ENCODE data around the gene SCGB1D4.

SCGB1D4 gene

DNA sequence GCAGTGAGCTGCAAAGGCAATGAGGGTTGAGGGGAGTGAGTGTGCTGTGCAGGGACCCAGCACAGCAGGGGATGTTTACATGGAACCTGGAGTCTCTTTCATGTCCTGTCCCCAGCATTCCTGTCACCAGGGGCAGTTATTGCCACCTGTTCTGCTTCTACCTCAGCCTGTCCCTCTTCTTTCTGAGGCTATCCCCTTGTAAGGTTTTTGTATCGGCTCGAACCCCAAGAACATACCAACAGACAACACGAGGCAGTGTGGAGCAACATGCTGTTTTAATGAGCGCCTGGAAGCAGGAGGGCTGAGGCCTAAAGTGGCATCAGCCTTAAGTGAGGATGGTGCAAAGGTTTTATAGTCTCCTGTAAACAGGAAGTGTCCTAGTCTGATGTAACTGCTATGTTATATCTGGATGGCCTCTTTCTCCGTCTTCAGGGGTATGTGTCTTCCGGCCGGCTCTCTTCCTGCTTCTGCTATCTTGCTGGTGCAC is 25.0 kb downstream of the SCGB1D4 start:
- no peak for DNase-seq (ENCODE audit: low read depth, low spot score)

DNA sequence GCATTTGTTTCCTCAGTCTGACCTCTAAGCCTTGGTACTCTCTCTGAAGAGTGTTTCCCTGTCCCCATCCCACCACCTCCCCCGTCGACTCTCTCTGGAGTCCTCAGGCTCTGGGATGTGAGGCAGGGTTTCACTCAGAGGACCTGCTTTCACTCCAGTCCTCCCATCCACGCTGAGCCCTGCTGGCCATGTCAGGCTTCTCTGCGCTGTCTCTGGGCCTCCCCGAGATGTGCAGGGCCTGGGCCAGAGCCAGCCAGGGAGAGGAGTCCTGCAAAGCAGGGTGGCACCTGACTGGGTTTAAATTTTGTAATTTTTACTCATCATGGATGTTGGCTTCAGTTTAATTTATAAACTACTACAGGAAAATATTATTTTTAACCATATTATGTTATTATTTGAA is 25.6 kb downstream of the SCGB1D4 start:
- no peak for DNase-seq (ENCODE audit: low read depth, low spot score)

DNA sequence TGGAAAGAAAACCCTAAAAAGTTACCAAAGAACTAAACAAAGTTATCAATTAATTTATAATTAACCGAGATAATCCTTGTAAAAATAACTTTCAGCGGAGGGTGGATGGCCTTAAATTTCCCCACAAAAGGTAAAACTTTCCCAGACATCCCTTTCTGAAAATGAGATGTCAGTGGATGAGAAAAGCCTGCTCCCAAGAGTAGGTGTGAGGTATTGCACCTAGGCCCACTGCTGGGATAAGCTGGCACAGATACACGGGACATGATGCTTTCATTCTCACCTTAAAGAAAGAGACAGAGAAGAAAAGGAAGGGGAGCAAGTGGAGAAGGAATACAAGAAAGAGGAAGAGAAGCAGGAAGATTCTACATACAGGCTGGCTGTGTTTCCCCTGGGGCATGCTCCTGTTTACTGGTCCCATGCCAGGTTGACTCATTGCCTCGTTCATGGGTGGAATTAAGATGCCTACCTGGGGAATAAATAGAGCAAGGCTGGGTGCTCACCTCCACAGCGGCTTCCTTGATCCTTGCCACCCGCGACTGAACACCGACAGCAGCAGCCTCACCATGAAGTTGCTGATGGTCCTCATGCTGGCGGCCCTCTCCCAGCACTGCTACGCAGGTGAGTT is 29.1 kb downstream of the SCGB1D4 start, which contains the start of gene SCGB2A2:
Gene SCGB2A2 (plus strand): TSS at position 505 of the 625 bp plus-strand sequence. CDS start 59 bp downstream, at position 564.
- no peak for DNase-seq (ENCODE audit: low read depth, low spot score)

DNA sequence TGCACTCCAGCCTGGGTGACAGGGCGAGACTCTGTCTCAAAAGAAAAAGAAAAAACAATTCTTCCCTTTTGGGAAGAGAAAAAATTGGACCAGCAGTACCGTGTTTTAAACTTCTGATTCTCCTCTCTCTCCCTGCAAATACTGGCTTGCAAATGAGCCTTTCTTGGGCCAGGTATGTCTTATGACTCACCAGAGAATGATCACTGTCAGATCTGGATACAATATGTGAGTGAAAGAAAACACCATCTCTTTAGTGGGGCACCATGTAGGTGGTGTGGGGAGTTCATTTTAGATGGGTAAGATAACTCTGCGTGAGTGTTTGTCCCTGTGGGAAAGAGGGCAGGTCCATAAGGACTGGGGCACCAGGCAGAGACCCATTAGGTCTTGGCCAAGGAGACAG is 31.3 kb downstream of the SCGB1D4 start:
- DNase-seq (ENCODE audit: low read depth, low spot score): no peak

DNA sequence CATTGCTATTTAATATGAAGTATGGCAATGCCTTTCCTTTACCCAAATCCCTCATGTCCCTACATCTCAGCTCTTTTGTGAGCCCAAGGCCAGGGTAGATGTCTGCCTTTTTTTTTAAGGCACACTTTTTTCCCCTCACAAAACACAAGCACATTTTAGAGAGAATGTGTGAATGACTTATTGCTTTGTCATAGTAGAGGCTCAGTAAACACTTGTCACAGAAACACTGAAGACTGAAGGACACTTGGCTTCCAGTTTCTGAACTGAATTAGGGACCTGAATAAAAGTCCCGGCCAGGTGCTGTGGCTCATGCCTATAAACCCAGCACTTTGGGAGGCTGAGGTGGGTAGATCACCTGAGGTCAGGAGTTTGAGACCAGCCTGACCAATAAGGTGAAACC is 31.8 kb downstream of the SCGB1D4 start:
- no peak for DNase-seq (ENCODE audit: low read depth, low spot score)

DNA sequence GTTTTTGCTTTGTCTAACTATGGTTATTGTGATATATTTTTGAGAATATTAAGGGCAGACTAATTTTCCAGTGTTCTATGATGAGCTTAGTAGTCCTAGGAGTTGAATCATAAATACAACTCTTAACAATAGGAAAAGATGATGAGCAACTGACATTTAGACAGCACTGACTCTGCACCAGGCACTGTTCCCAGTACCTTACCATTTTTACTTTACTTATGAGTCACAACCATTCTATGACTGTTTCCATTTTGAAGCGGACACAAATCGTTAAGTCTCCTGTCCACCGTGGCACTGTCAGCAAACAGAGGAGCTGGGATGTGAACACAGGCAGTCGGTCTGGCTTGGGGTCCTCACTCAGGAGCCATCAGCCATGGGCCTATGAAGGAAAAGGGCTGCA is 32.3 kb downstream of the SCGB1D4 start:
- no peak for DNase-seq (ENCODE audit: low read depth, low spot score)

DNA sequence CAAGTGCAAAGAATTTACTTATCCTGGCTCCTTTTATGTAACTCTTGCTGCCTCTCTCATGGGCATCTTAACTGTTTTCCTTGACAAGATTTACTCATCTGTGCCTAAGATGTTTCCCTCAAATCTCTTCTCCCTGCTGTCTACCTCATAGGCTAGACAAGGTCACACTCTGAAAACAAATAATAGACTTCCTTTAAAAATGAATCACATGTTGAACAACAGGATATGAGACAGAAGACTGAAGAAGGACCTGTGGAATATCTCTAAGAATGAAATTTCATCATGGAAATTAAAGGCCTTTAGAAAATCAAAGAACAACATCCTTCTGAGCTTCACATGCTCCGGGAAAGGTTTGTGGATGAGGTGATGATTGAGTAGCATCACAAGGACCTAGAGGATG is 34.9 kb downstream of the SCGB1D4 start:
- no peak for DNase-seq (ENCODE audit: low read depth, low spot score)

DNA sequence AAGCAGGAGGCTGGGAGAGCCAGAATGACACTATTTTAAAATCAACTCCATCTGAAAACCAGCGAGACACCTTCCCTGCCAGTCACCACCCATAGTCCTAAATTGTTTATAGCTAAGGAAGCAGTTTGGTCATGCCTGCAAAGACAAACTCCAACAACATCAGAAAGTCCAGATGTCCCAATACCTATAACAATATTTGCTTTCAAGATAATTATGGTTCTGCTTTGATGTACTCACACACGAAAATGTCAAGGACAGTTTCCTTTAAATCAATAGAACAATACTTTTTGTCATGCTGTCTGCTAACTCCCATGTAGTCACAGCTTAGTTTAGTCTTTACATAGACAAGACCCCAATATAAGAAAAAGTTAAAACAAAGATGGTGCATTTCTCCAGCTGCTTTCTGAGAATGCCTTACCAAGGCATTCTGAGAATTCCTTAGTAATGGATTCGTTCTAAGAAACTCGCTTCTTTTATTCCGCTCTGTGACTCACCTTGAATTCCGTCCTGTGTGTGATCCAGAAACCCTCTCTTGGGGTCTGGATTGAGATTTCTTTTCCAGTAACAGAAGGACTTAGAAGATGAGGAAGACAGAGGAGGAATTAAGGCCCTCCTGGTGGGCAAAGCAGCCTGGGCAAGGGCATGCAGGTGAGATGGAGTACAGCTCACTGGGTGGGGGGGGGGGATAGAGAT is 38.5 kb downstream of the SCGB1D4 start:
- no peak for DNase-seq (ENCODE audit: low read depth, low spot score)

DNA sequence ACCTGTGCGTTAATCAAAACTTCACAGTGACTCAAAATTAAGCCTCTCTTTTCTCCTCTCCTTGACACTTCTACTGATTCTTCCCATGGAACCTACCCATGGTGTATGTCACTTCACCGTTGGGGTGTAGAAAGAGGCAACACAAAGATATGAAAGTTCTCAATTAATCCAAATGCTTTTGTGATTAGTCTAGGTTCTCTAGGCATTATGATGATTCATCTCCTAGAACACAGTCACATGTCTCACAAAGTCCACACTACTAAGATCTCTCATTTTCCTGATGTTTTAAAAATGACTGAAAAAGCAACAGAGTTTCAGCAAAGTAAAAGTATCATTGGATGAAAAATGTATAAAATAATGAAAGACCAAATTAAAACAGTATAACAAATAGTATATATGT is 42.6 kb downstream of the SCGB1D4 start:
- no peak for DNase-seq (ENCODE audit: low read depth, low spot score)

DNA sequence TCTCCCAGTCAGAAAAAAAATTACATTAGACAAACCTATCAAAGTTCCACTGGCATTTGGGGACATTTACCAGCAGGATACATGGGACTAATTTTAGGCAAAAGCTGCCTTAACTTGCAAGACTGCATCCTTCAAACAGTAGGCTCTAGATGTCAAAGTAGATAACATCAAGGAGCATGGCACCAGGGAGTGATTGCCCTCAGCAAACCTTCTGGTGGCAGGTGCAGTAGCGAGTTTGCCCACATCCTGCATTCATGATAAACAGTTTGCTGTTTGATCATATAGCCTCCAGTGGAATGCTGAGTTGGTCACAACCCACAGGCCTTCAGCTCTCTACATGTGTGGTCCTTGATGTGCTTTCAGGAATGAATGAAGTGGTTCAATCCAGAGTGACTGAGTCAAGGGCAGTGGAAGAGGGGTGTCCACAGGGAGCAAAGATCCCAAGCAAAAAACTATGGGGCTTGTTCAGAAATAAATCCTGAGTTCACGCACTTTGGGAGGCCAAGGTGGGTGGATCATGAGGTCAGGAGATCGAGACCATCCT is 44.8 kb downstream of the SCGB1D4 start:
- no peak for DNase-seq (ENCODE audit: low read depth, low spot score)

DNA sequence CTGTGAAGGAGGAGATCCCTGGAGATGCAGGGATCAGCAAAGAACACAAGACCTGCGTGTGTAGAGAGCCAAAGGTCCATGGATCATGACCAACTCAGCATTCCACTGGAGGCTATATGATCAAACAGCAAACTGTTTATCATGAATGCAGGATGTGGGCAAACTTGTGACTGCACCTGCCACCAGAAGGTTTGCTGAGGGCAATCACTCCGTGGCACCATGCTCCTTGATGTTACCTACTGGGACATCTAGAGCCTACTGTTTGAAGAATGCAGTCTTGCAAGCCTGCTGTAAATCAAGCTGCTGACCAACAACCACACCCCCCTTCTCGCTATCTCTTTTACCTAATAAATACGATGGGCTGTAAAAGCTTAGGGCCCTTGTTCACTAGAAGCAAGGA is 47.2 kb downstream of the SCGB1D4 start:
- no peak for DNase-seq (ENCODE audit: low read depth, low spot score)

Measured in iPS DF 19.7 (cell line).